Thoracic aorta (tissue), 2 donors: ENCODE results near the gene EPHB6. TPM values are rescaled to one million over a fixed set of nuclear protein-coding genes. Genes with fewer than 3 reads are reported as not detected.

Source experiments
- ATAC-seq: fragments of 150-250 bp; one replicate; pipeline ENCODE4 v1.8.0; 2017; ENCODE audit warnings: low read depth; ENCODE audit not compliant: insufficient number of reproducible peaks, low FRiP score
- DNase-seq: peaks from one replicate; pipeline ENCODE4 v3.0.0-alpha.2; 2020; ENCODE audit warnings: low spot score
- H3K27ac ChIP-seq, 2 donors: fragments of 200-600 bp; sonication (generic); 1 replicate in 1 of 2; 2 replicates in 1 of 2; pipeline ENCODE4 v1.5.1; 2016; ENCODE audit warnings: mild to moderate bottlenecking in 2 of 2, moderate library complexity in 2 of 2
- H3K27me3 ChIP-seq: fragments of 200-600 bp; sonication (generic); replicated peaks from 2 replicates; pipeline ENCODE4 v1.6.0; 2016; ENCODE audit warnings: mild to moderate bottlenecking; ENCODE audit not compliant: insufficient read depth
- H3K36me3 ChIP-seq: fragments of 200-600 bp; sonication (generic); one replicate; pipeline ENCODE4 v1.5.1; 2016
- H3K4me1 ChIP-seq, 2 donors: fragments of 200-600 bp; sonication (generic); 1 replicate in 1 of 2; 2 replicates in 1 of 2; pipeline versions ENCODE4 v1.5.1 to v1.6.0; 2016; ENCODE audit warnings: low read depth in 2 of 2, mild to moderate bottlenecking in 1 of 2; ENCODE audit not compliant: control insufficient read depth in 1 of 2
- H3K4me3 ChIP-seq: fragments of 200-600 bp; sonication (generic); 2 replicates; pipeline ENCODE4 v1.5.1; 2016; ENCODE audit warnings: mild to moderate bottlenecking
- H3K9me3 ChIP-seq: fragments of 200-600 bp; sonication (generic); 2 replicates; pipeline ENCODE4 v1.5.1; 2016
- CTCF ChIP-seq: fragments of 200-600 bp; sonication (generic); IDR thresholded peaks from one replicate; pipeline ENCODE4 v1.5.1; 2019; ENCODE audit warnings: antibody characterized with exemption
- total RNA-seq, 2 donors: library from RNA; depleted of rRNA; stranded (reverse); fragments of >200 nt; gene quantifications; one replicate each; pipeline versions ENCODE4 v1.1.0 to v1.2.3, GENCODE V29; 2016

The EPHB6 gene
- total RNA-seq, 2 donors from 2014 or later = 25.3 to 30.5 TPM

DNA sequence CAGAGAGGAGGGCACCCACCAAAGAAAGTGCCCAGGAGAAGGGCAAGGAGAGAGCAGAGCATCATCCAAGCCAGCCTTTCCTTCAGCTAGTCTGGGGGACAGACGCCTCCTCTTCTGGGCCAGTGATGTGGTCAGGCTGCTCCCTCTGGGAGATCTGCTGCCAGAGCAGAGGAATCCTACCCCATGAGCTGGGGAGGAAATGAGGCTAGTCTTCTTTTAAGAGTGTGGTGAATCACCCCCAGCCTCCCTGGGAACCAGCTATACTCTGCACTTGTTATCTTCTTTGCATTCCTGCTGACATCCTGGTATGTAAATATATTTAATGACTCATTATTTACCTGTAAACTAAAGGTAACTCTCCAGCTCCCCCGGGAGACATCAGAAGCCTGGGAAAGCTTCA is 41.6 kb upstream of the EPHB6 start:
- Histone ChIP-seq H3K4me1 (no peaks in the 10 kb centered on the region), H3K36me3 (no peaks in the 10 kb centered on the region), H3K9me3 (no peaks in the 10 kb centered on the region), H3K27ac (no peak overlapping the region), H3K4me3 (no peak overlapping the region), H3K27me3 (no peaks in the 10 kb centered on the region)
- ATAC-seq (no peak), DNase-seq (no peak)
- TF ChIP-seq CTCF = no peak

DNA sequence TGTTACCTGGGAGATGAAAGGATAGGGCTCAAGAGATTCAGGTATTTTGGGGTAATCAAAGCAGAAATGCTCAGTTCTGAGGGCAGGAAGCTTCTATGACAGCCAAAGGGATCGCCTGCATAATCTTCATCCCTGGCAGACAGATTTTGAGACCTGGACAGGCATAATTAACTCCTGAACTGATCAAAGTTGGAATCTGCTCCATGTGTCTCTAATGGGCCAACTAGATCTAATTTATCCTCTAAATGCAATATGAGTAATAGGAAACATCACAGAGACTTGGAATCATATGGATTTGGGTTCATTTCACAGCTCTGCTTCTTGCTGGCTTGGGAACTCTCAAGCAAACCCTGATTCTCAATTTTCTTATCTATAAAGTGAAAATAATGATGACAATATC is 41.2 kb upstream of the EPHB6 start:
- H3K4me1 ChIP-seq = no peaks in the 10 kb centered on the region
- H3K27me3 ChIP-seq = no peaks in the 10 kb centered on the region
- ATAC-seq (no peak), DNase-seq (no peak)
- H3K36me3 ChIP-seq = no peaks in the 10 kb centered on the region
- no peak overlapping the region for H3K27ac ChIP-seq
- H3K4me3 ChIP-seq = no peak overlapping the region
- H3K9me3 ChIP-seq = no peaks in the 10 kb centered on the region
- no peak for TF ChIP-seq CTCF

DNA sequence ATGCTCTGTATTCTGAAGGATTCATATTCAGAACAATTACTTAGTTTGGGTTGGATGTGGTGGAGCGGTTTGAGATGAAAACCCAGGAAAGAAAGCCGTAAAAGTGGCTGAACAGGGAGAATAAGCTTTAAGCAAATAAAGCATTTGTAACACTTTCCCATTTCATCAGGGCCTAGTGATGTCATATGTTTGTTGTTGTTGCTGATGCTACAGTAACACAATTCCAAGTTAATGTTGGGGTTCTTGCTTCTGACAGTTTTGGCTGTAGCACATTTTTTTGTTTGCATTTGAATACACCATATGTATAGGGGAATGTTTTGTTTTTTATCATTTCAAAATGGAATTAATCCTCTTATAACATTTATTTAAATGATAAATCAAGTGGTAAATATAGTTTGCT is 40.4 kb upstream of the EPHB6 start:
- Histone ChIP-seq H3K9me3 (no peaks in the 10 kb centered on the region), H3K27ac (no peak overlapping the region), H3K4me3 (no peak overlapping the region), H3K4me1 (no peaks in the 10 kb centered on the region), H3K27me3 (no peaks in the 10 kb centered on the region), H3K36me3 (no peaks in the 10 kb centered on the region)
- no peak for TF ChIP-seq CTCF
- ATAC-seq (no peak), DNase-seq (no peak)

- TF ChIP-seq CTCF = no peak
- no peaks in the 10 kb centered on the region for H3K27me3 ChIP-seq
- no peak for ATAC-seq
These were observed 39.7 kb upstream of the EPHB6 start for GRCh38 chr7:142815134-142815533.

DNA sequence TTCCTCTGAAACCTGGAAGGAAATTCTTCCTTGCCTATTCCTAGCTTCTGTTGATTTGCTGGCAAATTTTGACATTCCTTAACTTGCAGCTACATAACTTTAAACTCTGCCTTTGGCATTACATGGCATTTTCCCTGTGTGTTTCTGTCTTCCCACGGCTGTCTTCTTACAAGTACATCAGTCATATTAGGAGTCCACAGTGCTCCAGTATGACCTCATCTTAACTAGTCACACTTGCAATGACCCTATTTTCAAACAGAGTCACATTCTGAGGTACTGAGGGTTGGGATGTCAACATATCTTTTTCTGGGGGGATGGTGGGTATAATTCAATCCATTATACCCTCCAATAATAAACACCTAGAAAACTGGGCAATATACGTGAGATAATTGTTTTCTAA is 37.4 kb upstream of the EPHB6 start:
- no peak for ATAC-seq
- Histone ChIP-seq H3K27ac (no peak overlapping the region), H3K9me3 (no peaks in the 10 kb centered on the region), H3K4me3 (no peak overlapping the region), H3K27me3 (no peaks in the 10 kb centered on the region), H3K36me3 (no peaks in the 10 kb centered on the region), H3K4me1 (no peaks in the 10 kb centered on the region)
- DNase-seq = no peak
- TF ChIP-seq CTCF = no peak

More at GRCh38 chr7:142815134-142815533, 39.7 kb upstream of the EPHB6 start:
- no peak for DNase-seq
- Histone ChIP-seq H3K36me3 (no peaks in the 10 kb centered on the region), H3K9me3 (no peaks in the 10 kb centered on the region), H3K4me1 (no peaks in the 10 kb centered on the region), H3K4me3 (no peak overlapping the region), H3K27ac (no peak overlapping the region)
